PFSK-1 (cell line): ENCODE data around the gene CNTFR.

Experiments used
- FOXP2 ChIP-seq: optimal IDR thresholded peaks from 2 replicates; pipeline ENCODE3; 2011; ENCODE audit warnings: borderline replicate concordance, control low read depth, inconsistent platforms; ENCODE audit not compliant: insufficient read depth; ENCODE audit errors: extremely low read length, extremely low read depth
- POLR2AphosphoS5 ChIP-seq: IDR thresholded peaks from 2 replicates; pipeline ENCODE4 v1.6.1; 2012; ENCODE audit warnings: low read depth, mild to moderate bottlenecking, control low read depth, low read length, moderate library complexity
- REST ChIP-seq, 2 experiments: IDR thresholded peaks; 2 replicates each; pipeline versions ENCODE4 v1.6.1 to v1.8.0; 2011 to 2012; ENCODE audit warnings: low read depth in 2 of 2, low read length in 2 of 2, control low read depth in 1 of 2, inconsistent platforms in 1 of 2, mild to moderate bottlenecking in 1 of 2, moderate library complexity in 1 of 2; ENCODE audit not compliant: insufficient read depth in 1 of 2
- SIN3A ChIP-seq: IDR thresholded peaks from 2 replicates; pipeline ENCODE4 v1.6.1; 2012; ENCODE audit warnings: mild to moderate bottlenecking, low read length, moderate library complexity, borderline replicate concordance; ENCODE audit not compliant: insufficient read depth
- TAF1 ChIP-seq: IDR thresholded peaks from 2 replicates; pipeline ENCODE4 v1.6.1; 2012; ENCODE audit warnings: low read length, control low read depth, borderline replicate concordance; ENCODE audit not compliant: insufficient read depth

The CNTFR gene

GRCh38 chr9:34508951-34509350, 80.6 kb downstream of the CNTFR start:
- no peak for TF ChIP-seq TAF1
- TF ChIP-seq POLR2AphosphoS5: no peak
- no peak for TF ChIP-seq FOXP2
- no peak for TF ChIP-seq REST (IDR thresholded peaks at IDR 0.05; ENCODE audit: insufficient read depth in 1 of 2, low read depth in 2 of 2, low read length in 2 of 2)
- no peak for TF ChIP-seq SIN3A

GRCh38 chr9:34508463-34508862, 81.1 kb downstream of the CNTFR start:
- no peak for TF ChIP-seq TAF1
- TF ChIP-seq SIN3A: no peak
- TF ChIP-seq POLR2AphosphoS5: no peak
- TF ChIP-seq REST (IDR thresholded peaks at IDR 0.05; ENCODE audit: insufficient read depth in 1 of 2, low read depth in 2 of 2, low read length in 2 of 2): no peak
- no peak for TF ChIP-seq FOXP2

- TF ChIP-seq POLR2AphosphoS5 (no peak), TAF1 (no peak), REST (IDR thresholded peaks at IDR 0.05; ENCODE audit: insufficient read depth in 1 of 2, low read depth in 2 of 2, low read length in 2 of 2) (no peak), FOXP2 (no peak), SIN3A (no peak)
Measured at GRCh38 chr9:34507966-34508365, 81.6 kb downstream of the CNTFR start.

- TF ChIP-seq TAF1: no peak
- no peak for TF ChIP-seq POLR2AphosphoS5
- TF ChIP-seq SIN3A: no peak
Measured at GRCh38 chr9:34507556-34507955, 82.0 kb downstream of the CNTFR start.

- TF ChIP-seq SIN3A (no peak), FOXP2 (no peak), POLR2AphosphoS5 (no peak), REST (IDR thresholded peaks at IDR 0.05; ENCODE audit: insufficient read depth in 1 of 2, low read depth in 2 of 2, low read length in 2 of 2) (no peak), TAF1 (no peak)
Measured at GRCh38 chr9:34506623-34507022, 82.9 kb downstream of the CNTFR start.

- TF ChIP-seq TAF1 (no peak), FOXP2 (no peak), REST (IDR thresholded peaks at IDR 0.05; ENCODE audit: insufficient read depth in 1 of 2, low read depth in 2 of 2, low read length in 2 of 2) (no peak), SIN3A (no peak), POLR2AphosphoS5 (no peak)
Measured at GRCh38 chr9:34505370-34506120, 84.0 kb downstream of the CNTFR start.
